ENCODE data around the gene HMOX1. TPM values are rescaled to one million over a fixed set of nuclear protein-coding genes. Genes with fewer than 3 reads are reported as not detected.

Gene HMOX1
- total and polyA plus RNA-seq, 8 donors, result 8.2 to 355 (median 10.5) TPM

DNA sequence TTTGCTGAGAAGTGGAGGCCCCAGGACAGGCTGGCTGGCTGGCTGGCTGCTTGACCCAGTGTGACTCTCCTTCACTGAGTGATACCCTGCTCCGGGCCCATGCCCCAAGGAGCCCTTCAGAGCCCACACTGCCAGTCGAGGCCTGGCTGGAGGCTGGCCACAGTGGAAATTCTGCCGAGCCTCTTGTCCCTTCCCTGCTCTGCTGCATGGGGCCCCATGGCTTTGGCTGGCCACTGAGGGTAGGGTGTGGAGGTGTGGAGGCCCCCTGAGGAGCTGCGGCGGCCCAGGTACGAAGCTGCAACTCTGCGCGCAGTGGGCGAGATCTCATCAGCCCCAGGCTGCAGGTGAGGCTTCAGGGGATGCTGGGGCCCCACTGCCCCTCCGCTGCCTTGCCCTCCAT is 33.4 kb upstream of the HMOX1 start:
- peaks cover 0 to 53% of the 10 kb centered on the region in 2 donors for H3K36me3 ChIP-seq
- H3K4me3 ChIP-seq, result no peak overlapping the region
- no peak for ATAC-seq
- intact Hi-C loops (cut with DNase I), result no loop called here
- no peaks in the 10 kb centered on the region for H3K9me3 ChIP-seq
- peak in 1 of 4 donors; percentile 68 for DNase-seq
- H3K27ac ChIP-seq, result no peak overlapping the region
- H3K27me3 ChIP-seq, result no peaks in the 10 kb centered on the region
- H3K4me1 ChIP-seq, result peaks cover 9 to 34% of the 10 kb centered on the region in 2 donors
- TF ChIP-seq CTCF (IDR thresholded peaks at IDR 0.05), result no peak

DNA sequence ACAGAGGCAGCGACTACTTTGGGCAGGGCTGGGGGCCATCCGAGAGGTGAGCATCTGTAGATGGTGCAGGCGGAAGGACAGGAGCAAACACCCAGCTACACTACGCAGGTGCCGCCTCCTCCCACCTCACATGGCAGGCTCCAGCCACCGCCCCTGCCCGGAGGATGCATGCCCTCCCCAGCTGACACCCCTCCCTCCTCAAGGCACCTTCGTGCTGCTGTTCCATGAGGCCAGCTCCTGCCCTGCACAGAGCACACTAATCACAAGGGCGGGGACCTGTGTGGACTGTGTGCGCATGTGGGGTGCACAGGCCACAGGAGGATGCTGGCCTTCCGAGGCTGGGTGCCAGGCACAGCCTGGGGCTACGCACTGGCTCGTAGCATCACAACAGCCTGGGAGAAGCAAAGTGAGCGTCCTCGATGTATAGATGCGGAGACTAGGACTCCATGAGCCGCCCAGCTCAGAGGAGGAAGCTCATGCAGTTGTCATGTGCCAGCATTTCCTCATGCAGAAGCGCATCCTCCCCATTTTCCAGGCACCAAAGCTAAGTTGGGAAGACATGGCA is 32.8 kb upstream of the HMOX1 start:
- Histone ChIP-seq H3K9me3 (no peaks in the 10 kb centered on the region), H3K27ac (no peak overlapping the region), H3K4me1 (peaks cover 9 to 40% of the 10 kb centered on the region in 2 donors), H3K4me3 (no peak overlapping the region), H3K36me3 (peaks cover 0 to 52% of the 10 kb centered on the region in 2 donors), H3K27me3 (no peaks in the 10 kb centered on the region)
- intact Hi-C loops (cut with DNase I), result no loop called here
- no peak for TF ChIP-seq CTCF (IDR thresholded peaks at IDR 0.05)
- ATAC-seq (no peak), DNase-seq (peak in 1 of 4 donors; percentile 52)

GRCh38 chr22:35348703-35349102 is 32.2 kb upstream of the HMOX1 start:
- TF ChIP-seq CTCF (IDR thresholded peaks at IDR 0.05), result no peak
- Histone ChIP-seq H3K4me1 (peaks cover 9 to 46% of the 10 kb centered on the region in 2 donors), H3K27me3 (no peaks in the 10 kb centered on the region), H3K27ac (no peak overlapping the region), H3K9me3 (no peaks in the 10 kb centered on the region), H3K4me3 (no peak overlapping the region), H3K36me3 (peaks cover 0 to 52% of the 10 kb centered on the region in 2 donors)
- peak in 1 of 4 donors; percentile 59 for DNase-seq
- no peak for ATAC-seq
- intact Hi-C loops (cut with DNase I), result no loop called here

DNA sequence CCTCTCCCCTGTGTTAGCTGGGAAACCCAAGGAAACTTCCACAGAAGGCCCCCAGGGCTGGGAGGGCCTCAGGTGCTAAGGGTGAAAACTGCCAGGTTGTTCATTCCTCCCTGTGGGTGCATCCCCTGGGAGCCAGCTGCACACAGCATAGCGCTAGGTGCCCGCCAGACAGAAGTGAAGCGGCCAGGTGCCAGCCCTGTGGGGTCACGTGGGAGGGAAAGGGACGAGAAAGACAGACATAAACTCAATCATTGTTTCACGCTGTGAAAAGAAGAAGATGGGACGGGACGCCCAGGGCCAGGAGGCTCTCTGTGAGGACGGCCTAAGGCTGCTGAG is 31.6 kb upstream of the HMOX1 start:
- no peak overlapping the region for H3K4me3 ChIP-seq
- ATAC-seq (no peak), DNase-seq (peak in 2 of 4 donors; percentile 38 to 70)
- no peak for TF ChIP-seq CTCF (IDR thresholded peaks at IDR 0.05)
- no peaks in the 10 kb centered on the region for H3K9me3 ChIP-seq
- H3K36me3 ChIP-seq, result peaks cover 0 to 46% of the 10 kb centered on the region in 2 donors
- H3K27me3 ChIP-seq, result no peaks in the 10 kb centered on the region
- intact Hi-C loops (cut with DNase I), result no loop called here
- peaks cover 9 to 52% of the 10 kb centered on the region in 2 donors for H3K4me1 ChIP-seq
- H3K27ac ChIP-seq, result no peak overlapping the region

- DNase-seq (peak in 3 of 4 donors; percentile 36 to 74 (median 72)), ATAC-seq (peak; percentile 1)
- no peak for TF ChIP-seq CTCF (IDR thresholded peaks at IDR 0.05)
- Histone ChIP-seq H3K4me3 (no peak overlapping the region), H3K4me1 (peaks cover 9 to 56% of the 10 kb centered on the region in 2 donors), H3K27ac (peak overlapping the region; percentile 78 to 85), H3K36me3 (peaks cover 0 to 40% of the 10 kb centered on the region in 2 donors), H3K27me3 (no peaks in the 10 kb centered on the region), H3K9me3 (no peaks in the 10 kb centered on the region)
- intact Hi-C loops (cut with DNase I), result no loop called here
These were observed 31.0 kb upstream of the HMOX1 start for GRCh38 chr22:35349704-35350538.

Data from left lung (tissue), 10 donors.